PC-9 (cell line): ENCODE data around the gene GRIN3A.

Source experiments
- EZH2 ChIP-seq: fragments of 200-600 bp; sonication (generic); IDR thresholded peaks from 2 replicates; pipeline ENCODE4 v1.8.0; 2017; ENCODE audit warnings: antibody characterized with exemption, low read depth
- TF ChIP-seq, protein P1 (sequence below): fragments of 200-600 bp; sonication (generic); conservative IDR thresholded peaks from 2 replicates; pipeline ENCODE4 v1.6.1; 2017; ENCODE audit warnings: mixed run types, antibody characterized with exemption, mild to moderate bottlenecking, moderate library complexity

DNA sequence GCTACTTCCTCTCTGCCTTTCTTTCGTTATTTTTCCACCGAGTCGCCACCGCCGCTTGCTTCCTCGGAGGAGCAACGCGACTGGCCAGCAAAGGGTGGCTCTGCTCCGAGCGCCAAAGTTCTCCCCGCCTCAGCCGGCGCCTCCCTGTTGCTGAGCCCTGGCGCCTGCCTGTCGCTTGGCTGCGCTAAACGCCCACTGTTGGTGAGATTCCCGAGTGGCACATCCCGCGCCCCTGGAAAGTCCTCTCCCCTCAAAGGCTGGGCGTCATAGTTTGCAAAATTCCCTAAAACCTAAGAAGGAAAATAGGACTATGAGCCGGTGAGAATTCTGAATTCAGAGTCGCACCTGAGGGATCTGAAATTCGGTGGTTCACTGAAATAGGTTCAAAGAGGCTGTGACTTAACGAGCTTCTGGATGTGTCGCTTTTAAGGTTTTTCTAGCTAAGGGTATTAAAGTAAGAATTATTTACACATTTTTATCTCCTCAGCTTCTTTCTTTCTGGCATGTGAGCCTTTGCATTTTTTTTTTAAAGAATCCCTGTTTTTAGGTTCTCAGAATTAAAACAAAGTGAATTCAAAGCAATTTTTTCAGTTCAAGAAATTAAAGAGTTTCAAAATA lies at the start of gene GRIN3A:
- TF ChIP-seq, protein P1, sequence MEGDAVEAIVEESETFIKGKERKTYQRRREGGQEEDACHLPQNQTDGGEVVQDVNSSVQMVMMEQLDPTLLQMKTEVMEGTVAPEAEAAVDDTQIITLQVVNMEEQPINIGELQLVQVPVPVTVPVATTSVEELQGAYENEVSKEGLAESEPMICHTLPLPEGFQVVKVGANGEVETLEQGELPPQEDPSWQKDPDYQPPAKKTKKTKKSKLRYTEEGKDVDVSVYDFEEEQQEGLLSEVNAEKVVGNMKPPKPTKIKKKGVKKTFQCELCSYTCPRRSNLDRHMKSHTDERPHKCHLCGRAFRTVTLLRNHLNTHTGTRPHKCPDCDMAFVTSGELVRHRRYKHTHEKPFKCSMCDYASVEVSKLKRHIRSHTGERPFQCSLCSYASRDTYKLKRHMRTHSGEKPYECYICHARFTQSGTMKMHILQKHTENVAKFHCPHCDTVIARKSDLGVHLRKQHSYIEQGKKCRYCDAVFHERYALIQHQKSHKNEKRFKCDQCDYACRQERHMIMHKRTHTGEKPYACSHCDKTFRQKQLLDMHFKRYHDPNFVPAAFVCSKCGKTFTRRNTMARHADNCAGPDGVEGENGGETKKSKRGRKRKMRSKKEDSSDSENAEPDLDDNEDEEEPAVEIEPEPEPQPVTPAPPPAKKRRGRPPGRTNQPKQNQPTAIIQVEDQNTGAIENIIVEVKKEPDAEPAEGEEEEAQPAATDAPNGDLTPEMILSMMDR, result no peak
- TF ChIP-seq EZH2, result no peak
